WTC11 (cell line): Measurements from ENCODE around the gene NOL9.

ENCODE experiments used
- CTCF ChIP-seq: fragments of 200-600 bp; IDR thresholded peaks from 2 replicates; pipeline ENCODE4 v1.8.0; 2022; ENCODE audit warnings: antibody characterized with exemption
- NFYB ChIP-seq: sonication (generic); formaldehyde crosslinking; conservative IDR thresholded peaks from 2 replicates; pipeline ENCODE4 v1.8.0; 2022; ENCODE audit warnings: low read depth, missing genetic modification reagents
- USF1 ChIP-seq: sonication (generic); formaldehyde crosslinking; IDR thresholded peaks from 2 replicates; pipeline ENCODE4 v1.8.0; 2022; ENCODE audit warnings: mild to moderate bottlenecking, missing genetic modification reagents

DNA sequence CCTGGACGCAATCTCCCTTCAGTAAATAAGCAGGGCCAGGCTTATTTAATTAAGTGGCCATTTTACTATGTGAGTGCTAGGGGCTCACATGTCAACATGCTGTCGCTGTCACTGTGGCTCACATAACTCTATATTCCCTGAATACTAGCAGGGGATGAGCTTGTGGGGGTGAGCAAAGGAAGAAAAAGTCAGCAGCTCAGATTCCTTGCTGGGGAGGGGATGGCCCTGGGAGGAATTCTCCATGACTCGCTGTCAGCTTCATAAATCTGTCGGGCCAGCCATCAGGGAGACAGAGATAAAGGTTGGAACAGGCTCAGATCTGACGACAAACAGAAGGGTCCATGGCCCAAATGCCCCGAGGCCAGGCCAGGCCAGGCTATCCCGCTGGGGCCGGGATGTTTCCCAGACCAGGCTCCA lies 36.9 kb downstream of the NOL9 start:
- TF ChIP-seq CTCF: no peak
- TF ChIP-seq USF1 (CRISPR knock-in tag): no peak
- no peak for TF ChIP-seq NFYB (CRISPR knock-in tag)
